Liver (tissue), 3 donors: Measurements from ENCODE around the gene CCDC190.

Source experiments
- ATF3 ChIP-seq: IDR thresholded peaks from 2 replicates; pipeline ENCODE4 v1.6.1; 2016; ENCODE audit warnings: antibody characterized with exemption
- CTCF ChIP-seq: fragments of 150-350 bp; IDR thresholded peaks from 2 replicates; pipeline ENCODE4 v1.5.1; 2017; ENCODE audit warnings: improper control_type of control experiment, low read depth, low read length; ENCODE audit not compliant: missing input control
- EGR1 ChIP-seq, 2 donors: IDR thresholded peaks; 2 replicates each; pipeline ENCODE4 v1.6.1; 2016 to 2018; ENCODE audit warnings: antibody characterized with exemption in 2 of 2, low read depth in 2 of 2
- FOXA1 ChIP-seq: IDR thresholded peaks from 2 replicates; pipeline ENCODE4 v1.6.1; 2016; ENCODE audit warnings: antibody characterized with exemption
- GABPA ChIP-seq, 2 donors: IDR thresholded peaks in 1 of 2; conservative IDR thresholded peaks in 1 of 2; 2 replicates each; pipeline ENCODE4 v1.6.1; 2016; ENCODE audit warnings: antibody characterized with exemption in 2 of 2, mild to moderate bottlenecking in 1 of 2, moderate library complexity in 1 of 2
- HNF4A ChIP-seq, 2 donors: conservative IDR thresholded peaks; 2 replicates each; pipeline ENCODE4 v1.6.1; 2016; ENCODE audit warnings: antibody characterized with exemption in 2 of 2, mild to moderate bottlenecking in 2 of 2
- JUND ChIP-seq, 2 donors: IDR thresholded peaks; 2 replicates each; pipeline ENCODE4 v1.6.1; 2016; ENCODE audit warnings: antibody characterized with exemption in 2 of 2
- RAD21 ChIP-seq, 2 donors: IDR thresholded peaks; 2 replicates each; pipeline ENCODE4 v1.6.1; 2016; ENCODE audit warnings: antibody characterized with exemption in 2 of 2, mild to moderate bottlenecking in 2 of 2
- RXRA ChIP-seq, 2 donors: IDR thresholded peaks; 2 replicates each; pipeline ENCODE4 v1.6.1; 2017 to 2018; ENCODE audit warnings: antibody characterized with exemption in 2 of 2, mild to moderate bottlenecking in 1 of 2
- TAF1 ChIP-seq: conservative IDR thresholded peaks from 2 replicates; pipeline ENCODE4 v1.6.1; 2016; ENCODE audit warnings: antibody characterized with exemption, mild to moderate bottlenecking
- YY1 ChIP-seq: IDR thresholded peaks from 2 replicates; pipeline ENCODE4 v1.6.1; 2016; ENCODE audit warnings: antibody characterized with exemption, mild to moderate bottlenecking
- TF ChIP-seq, protein P1 (sequence below): IDR thresholded peaks from 2 replicates; pipeline ENCODE4 v1.6.1; 2016; ENCODE audit warnings: antibody characterized with exemption, mild to moderate bottlenecking
- TF ChIP-seq, protein P2 (sequence below): IDR thresholded peaks from 2 replicates; pipeline ENCODE4 v1.6.1; 2016; ENCODE audit warnings: antibody characterized with exemption
- donor health status: healthy.
- donor health status: healthy.

DNA sequence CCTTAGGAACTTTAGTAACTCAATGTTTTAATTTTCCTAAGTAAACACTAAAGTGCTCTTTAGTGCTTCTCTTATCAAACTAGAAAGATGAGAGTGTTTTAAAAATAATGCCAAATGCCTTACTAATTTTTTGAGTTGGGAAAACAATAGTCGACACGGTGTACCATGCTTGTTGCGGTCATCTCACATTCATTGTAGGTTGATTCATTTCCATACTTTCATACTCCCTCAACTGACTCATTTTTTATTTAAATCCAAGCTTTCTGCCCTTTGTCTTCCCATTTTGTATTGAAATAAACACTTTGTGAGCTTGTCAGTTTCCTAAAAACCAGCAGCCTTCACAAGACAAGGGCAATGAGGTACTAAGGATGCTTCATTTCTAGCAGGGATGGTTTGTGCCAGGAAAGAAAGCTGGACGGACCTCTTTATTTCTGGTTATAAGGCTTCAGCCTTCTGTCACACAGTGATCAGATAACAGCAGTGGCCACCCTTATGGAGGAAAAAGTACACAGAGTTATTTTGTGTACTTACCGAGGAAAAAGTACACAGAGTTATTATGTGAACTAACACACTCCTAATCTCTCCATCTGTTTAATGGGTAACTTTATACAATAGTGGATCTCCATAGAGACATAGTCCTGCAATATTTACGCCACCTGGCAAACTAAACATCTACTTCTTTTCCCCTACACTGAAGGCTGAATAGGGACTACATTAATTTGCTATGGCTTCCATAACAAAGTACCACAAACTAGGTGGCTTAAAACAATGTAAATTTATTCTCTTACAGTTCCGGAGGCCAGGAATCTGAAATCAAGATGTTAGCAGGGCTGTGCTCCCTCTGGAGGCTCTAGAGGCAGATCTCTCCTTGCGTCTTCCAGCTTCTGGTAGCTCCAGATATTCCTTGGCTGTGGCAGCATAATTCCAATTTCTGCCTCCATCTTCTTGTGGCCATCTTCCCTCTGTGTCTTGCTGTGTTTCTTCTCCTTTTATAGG is 13.0 kb upstream of the CCDC190 start:
- no peak for TF ChIP-seq RAD21 (IDR thresholded peaks at IDR 0.05)
- no peak for TF ChIP-seq GABPA (IDR thresholded peaks at IDR 0.05 in 1 of 2, conservative IDR thresholded peaks at IDR 0.05 in 1 of 2)
- TF ChIP-seq, protein P1, sequence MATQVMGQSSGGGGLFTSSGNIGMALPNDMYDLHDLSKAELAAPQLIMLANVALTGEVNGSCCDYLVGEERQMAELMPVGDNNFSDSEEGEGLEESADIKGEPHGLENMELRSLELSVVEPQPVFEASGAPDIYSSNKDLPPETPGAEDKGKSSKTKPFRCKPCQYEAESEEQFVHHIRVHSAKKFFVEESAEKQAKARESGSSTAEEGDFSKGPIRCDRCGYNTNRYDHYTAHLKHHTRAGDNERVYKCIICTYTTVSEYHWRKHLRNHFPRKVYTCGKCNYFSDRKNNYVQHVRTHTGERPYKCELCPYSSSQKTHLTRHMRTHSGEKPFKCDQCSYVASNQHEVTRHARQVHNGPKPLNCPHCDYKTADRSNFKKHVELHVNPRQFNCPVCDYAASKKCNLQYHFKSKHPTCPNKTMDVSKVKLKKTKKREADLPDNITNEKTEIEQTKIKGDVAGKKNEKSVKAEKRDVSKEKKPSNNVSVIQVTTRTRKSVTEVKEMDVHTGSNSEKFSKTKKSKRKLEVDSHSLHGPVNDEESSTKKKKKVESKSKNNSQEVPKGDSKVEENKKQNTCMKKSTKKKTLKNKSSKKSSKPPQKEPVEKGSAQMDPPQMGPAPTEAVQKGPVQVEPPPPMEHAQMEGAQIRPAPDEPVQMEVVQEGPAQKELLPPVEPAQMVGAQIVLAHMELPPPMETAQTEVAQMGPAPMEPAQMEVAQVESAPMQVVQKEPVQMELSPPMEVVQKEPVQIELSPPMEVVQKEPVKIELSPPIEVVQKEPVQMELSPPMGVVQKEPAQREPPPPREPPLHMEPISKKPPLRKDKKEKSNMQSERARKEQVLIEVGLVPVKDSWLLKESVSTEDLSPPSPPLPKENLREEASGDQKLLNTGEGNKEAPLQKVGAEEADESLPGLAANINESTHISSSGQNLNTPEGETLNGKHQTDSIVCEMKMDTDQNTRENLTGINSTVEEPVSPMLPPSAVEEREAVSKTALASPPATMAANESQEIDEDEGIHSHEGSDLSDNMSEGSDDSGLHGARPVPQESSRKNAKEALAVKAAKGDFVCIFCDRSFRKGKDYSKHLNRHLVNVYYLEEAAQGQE: no peak
- no peak for TF ChIP-seq CTCF
- TF ChIP-seq FOXA1: peak; percentile 43
- TF ChIP-seq TAF1: no peak
- TF ChIP-seq HNF4A (conservative IDR thresholded peaks at IDR 0.05): peak in 1 of 2 donors; percentile 27
- no peak for TF ChIP-seq EGR1 (IDR thresholded peaks at IDR 0.05; ENCODE audit: low read depth in 2 of 2)
- TF ChIP-seq, protein P2, sequence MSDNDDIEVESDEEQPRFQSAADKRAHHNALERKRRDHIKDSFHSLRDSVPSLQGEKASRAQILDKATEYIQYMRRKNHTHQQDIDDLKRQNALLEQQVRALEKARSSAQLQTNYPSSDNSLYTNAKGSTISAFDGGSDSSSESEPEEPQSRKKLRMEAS: peak; percentile 7
- peak in 1 of 2 donors; percentile 23 for TF ChIP-seq RXRA (IDR thresholded peaks at IDR 0.05)
- TF ChIP-seq YY1: peak; percentile 74
- TF ChIP-seq ATF3: no peak
- TF ChIP-seq JUND (IDR thresholded peaks at IDR 0.05): no peak
